GM18507 (cell line): ENCODE results near the gene POLR2H.

Experiments
- DNase-seq: peaks from one replicate; pipeline ENCODE4 v3.0.0; 2011; ENCODE audit warnings: low read depth; ENCODE audit not compliant: insufficient read length; ENCODE audit errors: extremely low spot score
- FAIRE-seq: peaks from 2 replicates; lab custom pipeline; 2011; peaks lifted over from hg19 to GRCh38; lab: Jason Lieb, UNC

POLR2H gene

DNA sequence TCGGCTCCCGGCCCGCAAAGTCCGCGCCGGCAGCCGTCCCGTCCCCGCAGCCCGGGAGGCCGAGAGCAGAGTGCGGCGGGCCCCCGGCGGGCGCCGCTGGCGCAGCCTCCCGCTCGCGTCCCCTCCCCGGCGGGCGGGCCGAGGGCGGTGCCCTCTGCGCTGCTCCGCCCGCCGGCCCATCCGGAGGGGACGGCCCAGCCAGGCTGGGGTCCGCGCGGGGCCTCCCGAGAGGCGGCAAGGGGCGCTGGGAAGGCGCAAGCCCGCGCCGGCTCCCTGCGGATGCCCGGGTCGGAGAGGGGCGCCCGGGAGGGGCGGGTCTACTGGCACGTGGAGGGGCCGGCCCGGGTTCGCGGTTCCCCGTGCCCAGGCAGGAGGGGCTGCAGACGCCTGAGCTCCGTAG, at the start of gene POLR2H, which contains the start of gene CLCN2:
POLR2H (plus strand) TSS at position 179 of the 400 bp plus-strand sequence. CDS start 1,783 bp downstream, outside the sequence.
CLCN2 (minus strand) TSS at position 74 of the 400 bp plus-strand sequence. CDS start 126 bp downstream, outside the sequence.
- FAIRE-seq, result no peak
- DNase-seq, result no peak

DNA sequence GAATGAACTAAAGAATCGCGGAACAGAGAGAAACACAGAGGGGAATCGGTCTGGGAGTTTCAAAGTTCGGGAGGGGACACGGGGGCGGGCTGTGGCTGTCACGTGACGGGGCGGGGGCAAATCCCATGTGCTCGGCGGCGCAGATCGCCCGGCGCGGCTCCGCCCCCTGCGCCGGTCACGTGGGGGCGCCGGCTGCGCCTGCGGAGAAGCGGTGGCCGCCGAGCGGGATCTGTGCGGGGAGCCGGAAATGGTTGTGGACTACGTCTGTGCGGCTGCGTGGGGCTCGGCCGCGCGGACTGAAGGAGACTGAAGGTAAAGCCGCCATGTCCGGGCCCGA, 47.2 kb upstream of the POLR2H start, which contains the start of gene EIF4G1:
EIF4G1 (plus strand) TSS at position 244 of the 337 bp plus-strand sequence. CDS start 1,191 bp downstream, outside the sequence.
- FAIRE-seq, result peak; percentile 86
- DNase-seq, result peak; percentile 95

DNA sequence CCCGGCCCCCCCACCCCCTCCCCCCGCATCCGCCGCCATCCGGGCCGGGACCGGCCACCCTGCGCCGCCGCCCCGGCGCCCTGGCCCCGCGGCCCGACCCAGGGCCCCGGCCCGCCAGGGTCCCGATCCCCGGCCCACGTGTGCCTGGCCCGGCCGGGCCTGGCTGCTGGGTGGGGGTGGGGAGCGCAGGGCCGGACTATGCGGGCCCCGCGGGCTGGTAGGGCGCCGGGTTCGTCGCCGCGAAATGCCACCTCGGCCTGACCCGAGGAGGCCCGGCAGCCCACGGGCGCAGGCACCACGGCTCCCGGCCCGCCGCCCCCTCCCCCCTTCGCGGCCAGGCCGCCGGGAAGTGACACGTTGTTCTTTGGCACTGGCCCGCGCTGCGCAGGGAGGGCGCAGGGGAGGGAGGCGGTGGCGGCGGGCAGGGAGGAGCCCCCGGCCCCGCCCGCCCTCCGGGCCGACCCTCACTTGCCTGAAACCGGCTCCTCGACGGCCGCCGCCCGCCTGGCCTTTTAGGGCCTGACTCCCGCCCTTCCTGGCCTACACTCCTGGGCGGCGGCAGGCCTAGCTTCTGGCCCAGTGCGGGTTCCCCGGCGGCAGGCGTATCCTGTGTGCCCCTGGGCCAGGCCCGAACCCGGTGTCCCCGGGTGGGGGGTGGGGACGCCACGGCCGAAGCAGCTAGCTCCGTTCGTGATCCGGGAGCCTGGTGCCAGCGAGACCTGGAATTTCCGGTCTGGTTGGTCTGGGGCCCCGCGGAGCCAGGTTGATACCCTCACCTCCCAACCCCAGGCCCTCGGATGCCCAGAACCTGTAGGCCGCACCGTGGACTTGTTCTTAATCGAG, 46.6 kb upstream of the POLR2H start:
- DNase-seq, result no peak
- no peak for FAIRE-seq

DNA sequence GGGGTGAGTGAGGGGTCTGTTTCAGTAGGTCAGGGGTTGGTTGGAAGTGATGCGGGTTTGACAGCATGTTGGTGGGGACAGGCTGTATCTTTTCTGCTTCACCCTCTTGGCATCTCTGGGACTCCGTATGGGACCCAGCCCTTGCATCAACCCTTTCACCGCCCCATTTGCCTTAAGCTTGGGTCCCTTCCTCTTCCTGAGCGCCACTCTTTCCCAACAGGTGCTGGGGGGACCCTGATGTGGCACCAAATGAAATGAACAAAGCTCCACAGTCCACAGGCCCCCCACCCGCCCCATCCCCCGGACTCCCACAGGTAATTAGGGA, 46.0 kb upstream of the POLR2H start:
- no peak for FAIRE-seq

DNA sequence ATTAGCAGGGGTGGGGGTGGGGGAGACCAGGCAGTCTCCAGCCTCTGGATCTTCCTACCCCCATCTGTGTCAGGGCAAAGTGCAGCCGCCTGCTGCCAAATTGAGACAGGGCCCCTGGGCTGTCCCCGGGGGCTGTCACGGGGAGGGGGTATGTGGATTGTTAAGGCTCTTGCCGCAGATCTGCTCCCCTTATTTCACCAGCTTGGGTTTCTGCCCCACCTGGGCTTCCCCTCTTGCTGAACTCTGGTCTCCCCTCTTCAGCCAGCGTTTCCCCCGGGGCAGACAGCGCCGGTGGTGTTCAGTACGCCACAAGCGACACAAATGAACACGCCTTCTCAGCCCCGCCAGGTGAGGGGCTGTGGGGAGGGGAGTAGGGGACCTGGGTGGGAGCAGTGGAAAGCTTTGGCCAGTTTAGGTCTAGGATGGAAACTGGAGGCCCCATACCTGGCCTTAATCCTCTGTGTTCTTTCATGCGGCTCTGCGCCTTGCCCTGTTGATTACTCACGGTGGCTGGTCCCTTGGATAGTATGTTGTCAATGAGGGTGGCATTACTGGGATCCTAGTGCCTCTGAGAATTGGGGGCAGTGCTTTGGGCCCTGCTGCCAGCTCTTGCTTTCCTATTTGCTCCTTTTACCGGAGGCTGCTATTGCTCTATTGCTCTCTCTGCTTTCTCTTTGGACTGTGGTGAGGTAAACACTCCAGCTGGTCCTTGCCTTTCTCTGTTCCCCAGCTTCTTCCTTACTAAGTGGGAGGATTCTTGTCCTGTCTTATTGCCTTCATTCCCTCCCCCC, 45.4 kb upstream of the POLR2H start:
- no peak for DNase-seq
- no peak for FAIRE-seq

More for the DNA sequence above, 46.0 kb upstream of the POLR2H start:
- DNase-seq, result no peak

DNA sequence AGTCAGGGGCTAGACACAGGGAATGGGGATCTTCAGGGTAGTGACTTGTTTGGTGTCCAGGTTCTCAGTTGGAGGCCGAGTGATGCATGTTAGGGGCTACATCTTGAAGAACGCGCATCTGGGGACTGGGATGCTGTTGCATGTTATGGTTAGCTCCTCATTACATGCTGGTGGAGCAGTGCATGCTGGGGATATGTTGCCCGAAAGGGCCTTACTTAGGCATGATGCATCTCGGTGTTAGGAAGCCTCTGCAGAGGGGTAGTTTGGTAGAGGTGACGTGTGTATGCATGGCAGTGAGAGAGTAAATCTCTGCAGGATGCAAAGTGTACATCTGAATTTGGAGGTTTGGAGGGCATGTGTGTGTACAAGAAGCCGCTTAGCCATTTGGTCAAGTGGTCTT, 44.7 kb upstream of the POLR2H start:
- FAIRE-seq, result no peak
- no peak for DNase-seq

DNA sequence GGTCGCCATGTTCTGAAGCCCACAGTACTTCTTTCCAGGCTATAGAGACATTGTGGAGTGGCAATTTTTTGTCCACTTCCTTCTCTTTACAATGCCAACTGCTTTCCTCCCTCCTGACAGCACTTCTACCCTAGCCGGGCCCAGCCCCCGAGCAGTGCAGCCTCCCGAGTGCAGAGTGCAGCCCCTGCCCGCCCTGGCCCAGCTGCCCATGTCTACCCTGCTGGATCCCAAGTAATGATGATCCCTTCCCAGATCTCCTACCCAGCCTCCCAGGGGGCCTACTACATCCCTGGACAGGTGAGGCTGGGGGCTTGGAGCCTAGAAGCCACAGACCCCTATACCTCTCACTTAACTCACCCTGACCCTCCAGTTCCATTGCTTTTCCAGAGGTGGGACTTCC, 44.3 kb upstream of the POLR2H start:
- DNase-seq, result no peak
- FAIRE-seq, result no peak

DNA sequence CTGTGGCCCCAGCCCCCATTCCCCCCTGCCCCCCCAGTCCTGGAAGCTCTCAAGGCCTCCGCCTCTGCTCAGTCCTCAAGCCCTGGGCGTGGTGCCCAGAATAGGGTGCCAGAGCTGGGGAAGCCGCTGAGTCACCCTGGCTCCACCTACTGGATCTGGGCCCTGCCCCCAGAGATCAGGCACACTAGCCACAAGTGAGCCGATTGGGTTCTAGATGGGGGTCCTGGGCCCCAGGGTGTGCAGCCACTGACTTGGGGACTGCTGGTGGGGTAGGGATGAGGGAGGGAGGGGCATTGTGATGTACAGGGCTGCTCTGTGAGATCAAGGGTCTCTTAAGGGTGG, 41.4 kb upstream of the POLR2H start:
- DNase-seq, result no peak
- no peak for FAIRE-seq

DNA sequence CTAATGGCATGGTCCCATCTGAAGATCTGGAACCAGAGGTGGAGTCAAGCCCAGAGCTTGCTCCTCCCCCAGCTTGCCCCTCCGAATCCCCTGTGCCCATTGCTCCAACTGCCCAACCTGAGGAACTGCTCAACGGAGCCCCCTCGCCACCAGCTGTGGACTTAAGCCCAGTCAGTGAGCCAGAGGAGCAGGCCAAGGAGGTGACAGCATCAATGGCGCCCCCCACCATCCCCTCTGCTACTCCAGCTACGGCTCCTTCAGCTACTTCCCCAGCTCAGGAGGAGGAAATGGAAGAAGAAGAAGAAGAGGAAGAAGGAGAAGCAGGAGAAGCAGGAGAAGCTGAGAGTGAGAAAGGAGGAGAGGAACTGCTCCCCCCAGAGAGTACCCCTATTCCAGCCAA, 39.8 kb upstream of the POLR2H start:
- no peak for FAIRE-seq
- no peak for DNase-seq

DNA sequence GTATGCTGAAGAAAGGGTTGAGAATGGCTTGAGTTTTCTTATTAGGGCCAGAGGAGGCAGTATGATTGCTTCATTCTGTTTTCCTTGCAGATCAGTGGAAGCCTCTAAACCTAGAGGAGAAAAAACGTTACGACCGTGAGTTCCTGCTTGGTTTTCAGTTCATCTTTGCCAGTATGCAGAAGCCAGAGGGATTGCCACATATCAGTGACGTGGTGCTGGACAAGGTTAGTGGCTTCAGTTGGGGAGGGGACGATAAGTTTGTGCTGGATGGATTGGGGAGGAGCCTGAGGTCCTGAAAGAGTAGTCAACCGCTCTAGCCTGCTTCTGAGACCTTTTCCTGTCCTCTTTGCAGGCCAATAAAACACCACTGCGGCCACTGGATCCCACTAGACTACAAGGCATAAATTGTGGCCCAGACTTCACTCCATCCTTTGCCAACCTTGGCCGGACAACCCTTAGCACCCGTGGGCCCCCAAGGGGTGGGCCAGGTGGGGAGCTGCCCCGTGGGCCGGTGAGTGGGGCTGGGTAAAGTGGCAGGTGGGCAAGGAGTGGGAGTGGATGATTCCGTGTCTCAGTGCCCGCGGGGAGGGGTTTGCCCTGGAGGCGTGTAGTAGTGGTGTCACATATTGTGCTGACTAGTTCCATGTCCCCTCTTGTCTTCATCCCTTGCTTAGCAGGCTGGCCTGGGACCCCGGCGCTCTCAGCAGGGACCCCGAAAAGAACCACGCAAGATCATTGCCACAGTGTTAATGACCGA, 38.6 kb upstream of the POLR2H start:
- DNase-seq (no peak), FAIRE-seq (no peak)

DNA sequence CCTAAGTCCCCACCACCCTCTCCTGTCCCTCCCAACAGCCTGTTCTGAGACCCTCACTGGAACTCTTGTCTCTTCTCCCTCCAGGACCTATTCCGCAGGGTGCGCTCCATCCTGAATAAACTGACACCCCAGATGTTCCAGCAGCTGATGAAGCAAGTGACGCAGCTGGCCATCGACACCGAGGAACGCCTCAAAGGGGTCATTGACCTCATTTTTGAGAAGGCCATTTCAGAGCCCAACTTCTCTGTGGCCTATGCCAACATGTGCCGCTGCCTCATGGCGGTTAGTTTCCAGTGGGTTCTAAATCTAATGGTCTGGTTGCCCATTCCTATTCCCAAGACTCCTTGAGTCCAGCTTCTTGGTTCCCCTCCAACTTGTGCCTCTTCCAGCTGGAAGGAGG, 37.8 kb upstream of the POLR2H start:
- no peak for FAIRE-seq
- DNase-seq, result no peak

DNA sequence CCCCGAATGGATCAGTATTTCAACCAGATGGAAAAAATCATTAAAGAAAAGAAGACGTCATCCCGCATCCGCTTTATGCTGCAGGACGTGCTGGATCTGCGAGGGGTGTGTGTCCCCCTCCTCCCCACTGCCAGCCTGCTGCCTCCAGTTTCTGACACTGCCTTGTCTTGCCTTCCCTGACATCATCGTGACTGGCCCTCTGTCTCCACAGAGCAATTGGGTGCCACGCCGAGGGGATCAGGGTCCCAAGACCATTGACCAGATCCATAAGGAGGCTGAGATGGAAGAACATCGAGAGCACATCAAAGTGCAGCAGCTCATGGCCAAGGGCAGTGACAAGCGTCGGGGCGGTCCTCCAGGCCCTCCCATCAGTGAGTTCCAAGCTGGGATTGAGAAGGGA, 36.2 kb upstream of the POLR2H start:
- FAIRE-seq (no peak), DNase-seq (no peak)

DNA sequence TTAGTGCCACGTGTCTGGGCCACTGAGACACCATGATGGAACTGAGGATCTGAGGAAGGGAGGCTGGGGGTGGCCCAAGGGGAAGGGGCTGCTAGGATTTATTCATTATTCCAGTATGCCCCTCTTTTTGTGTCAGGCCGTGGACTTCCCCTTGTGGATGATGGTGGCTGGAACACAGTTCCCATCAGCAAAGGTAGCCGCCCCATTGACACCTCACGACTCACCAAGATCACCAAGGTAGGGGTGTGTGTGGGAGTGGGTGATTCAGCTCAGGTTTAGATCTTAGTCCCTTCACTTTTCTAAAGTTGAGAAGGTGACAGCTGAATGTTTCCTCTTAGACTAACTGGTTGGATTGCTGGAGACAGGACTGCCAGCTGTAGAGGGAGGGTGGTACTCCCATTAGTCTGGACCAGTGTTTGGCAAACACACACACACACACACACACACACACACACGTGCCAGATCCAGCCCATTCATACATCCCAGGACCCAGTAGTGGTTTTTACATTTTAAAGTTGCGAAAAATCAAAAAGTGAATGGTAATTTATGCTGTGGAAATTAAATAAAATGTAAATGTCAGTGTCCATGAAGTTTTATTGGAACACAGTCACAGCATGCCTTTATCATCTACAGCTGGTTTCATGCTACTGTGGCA, 35.7 kb upstream of the POLR2H start:
- DNase-seq (no peak), FAIRE-seq (no peak)

DNA sequence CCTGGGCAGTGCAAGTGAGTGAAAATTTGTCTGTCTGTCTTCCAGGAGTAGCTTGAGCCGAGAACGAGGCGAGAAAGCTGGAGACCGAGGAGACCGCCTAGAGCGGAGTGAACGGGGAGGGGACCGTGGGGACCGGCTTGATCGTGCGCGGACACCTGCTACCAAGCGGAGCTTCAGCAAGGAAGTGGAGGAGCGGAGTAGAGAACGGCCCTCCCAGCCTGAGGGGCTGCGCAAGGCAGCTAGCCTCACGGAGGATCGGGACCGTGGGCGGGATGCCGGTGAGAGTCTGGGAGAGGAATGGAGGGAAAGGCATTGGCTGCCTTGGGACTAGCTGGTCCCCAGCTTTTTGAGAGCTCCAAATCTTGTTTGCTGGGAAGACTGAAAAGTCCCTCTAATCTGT, 34.3 kb upstream of the POLR2H start:
- FAIRE-seq, result no peak

DNA sequence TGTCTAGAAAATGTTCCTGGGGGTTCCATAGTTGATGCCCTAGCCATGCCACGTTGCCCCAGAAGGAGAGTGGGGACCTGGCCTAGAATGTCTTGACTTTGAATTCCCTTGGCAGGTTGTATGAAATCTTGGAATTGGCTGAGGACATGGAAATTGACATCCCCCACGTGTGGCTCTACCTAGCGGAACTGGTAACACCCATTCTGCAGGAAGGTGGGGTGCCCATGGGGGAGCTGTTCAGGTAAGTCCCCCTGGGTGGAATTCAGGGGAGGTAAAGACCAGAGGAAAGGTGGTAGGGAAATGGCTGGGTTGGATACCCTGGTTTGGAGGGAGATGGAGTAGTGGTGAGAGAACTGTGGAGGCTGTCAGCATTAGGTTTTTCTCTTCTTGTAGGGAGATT, 33.0 kb upstream of the POLR2H start:
- DNase-seq, result no peak
- no peak for FAIRE-seq

More for the DNA sequence above, 34.3 kb upstream of the POLR2H start:
- no peak for DNase-seq

DNA sequence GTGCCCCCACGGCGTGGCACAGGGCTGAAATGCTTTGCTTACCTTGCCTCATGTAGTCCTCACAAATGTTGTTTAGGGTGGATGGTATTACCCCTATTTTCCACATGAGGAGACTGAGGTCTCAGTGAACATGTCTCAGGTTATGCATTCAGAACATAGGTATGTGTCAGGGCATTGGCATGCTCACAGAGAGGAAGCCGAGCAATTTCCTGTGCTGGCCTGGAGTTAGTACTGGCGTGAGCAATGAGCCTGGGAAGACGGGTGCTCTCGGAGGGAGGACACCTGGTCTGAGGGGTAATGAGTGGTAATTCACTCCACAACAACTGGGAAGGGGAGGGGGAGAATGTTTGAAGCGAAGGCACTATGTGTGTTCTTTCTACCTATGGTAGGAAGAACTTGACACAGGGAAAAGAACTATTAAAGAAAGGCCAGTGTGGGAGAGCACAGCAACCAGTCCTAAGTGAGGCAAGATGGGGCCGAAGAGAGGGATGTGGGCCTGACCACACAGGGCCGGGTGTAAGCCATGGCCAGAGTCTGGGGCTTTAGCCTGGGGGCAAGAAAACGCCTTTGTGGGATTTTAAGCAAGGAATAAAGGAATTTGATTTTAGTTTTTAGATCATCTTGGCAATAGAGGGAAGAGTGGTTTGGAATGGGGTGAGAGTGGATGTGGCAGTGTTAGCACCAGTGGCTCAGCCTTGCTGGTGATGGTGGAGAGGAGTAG, 29.0 kb upstream of the POLR2H start:
- DNase-seq (no peak), FAIRE-seq (no peak)

DNA sequence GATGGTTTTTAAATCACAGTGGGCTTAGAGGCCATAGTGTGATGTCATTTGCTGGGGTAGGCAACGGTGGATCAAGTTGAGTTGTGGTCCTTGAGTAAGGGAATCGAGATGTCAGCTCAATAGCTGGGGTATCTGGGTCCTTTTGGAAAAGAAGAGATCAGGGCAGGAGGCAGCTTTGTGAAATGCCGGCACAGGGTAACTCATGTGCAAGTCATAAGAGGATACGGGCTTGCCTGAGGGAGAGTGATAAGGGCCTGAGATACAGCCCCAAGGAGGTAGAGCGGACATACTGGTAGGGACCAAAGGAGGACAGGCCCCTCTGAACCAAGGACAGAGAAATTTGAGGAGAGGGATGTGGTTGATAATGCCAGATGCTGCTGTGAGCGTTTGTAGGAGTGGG, 28.3 kb upstream of the POLR2H start:
- FAIRE-seq (no peak), DNase-seq (no peak)

DNA sequence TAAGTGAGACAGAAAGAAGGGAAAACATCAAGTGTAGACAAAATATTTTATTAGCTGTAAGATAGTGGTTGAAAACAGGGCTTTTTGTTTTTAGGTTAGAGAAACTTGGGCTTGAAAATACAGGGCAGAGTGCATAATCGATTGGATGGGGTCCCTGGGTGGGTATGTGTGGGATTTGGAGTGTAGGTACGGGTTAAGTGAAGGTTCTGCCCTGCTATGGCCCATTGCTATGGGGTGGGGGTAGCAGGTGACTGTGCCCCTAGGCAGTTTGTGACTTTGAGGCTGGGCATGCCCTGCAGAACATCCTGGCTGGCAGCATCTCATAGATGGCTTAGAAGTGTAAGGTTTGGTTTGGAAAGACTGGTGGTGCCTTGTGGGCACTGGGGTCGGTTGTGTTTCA, 27.8 kb upstream of the POLR2H start:
- FAIRE-seq, result no peak
- no peak for DNase-seq
